ENCODE data around the gene NCKIPSD.

DNA sequence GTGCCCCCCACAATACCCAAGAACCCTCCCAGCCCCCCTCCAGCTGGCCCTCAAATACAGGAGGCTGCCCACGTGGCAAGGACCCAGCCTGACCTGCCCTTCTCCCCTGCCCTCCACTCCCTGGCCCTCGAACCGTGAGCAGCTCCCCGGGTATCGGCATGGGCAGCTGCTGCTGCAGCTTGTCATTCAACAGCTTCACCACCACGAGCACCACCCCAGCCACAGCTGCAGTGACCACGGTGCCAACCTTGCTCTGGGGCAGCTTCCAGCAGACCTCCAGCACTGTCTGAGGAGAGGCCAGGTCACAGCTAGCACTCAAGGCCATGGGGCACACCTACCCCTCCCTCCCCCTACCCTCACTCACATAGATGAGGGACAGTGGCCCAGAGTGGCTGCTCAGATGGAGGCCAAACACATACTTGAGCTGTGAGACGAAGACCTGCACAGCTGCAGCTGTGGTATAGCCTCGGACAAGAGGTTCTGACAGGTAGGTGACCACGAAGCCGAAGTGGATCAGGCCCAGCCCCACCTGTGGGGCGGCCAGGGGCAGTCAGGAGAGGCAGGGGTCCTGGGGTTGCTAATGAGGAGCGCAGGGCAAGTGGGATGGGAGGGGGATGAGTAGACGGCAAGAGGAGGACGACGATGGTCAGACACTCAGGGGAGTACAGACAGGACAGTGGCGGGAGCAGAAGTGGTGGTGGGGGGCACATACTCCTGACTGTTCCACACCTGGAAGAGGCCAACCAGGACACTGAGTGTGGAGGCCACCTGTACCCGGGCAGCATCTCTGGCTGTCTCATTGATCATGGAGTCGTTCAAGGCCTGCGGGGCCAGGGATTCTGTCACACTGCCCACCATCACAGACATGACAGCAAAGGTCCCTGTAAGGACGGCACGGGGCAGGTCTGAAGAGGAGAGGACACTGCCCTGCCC lies 53.9 kb downstream of the NCKIPSD start:
- TF ChIP-seq POLR2A (IDR thresholded peaks at IDR 0.05; ENCODE audit: low read depth, low read length) (no peak), EZH2 (IDR thresholded peaks at IDR 0.05; ENCODE audit: borderline replicate concordance, low read depth, low read length, severe bottlenecking) (no peak), FOS (IDR thresholded peaks at IDR 0.05; ENCODE audit: borderline replicate concordance, insufficient read depth, low read length) (no peak)
- TF ChIP-seq, protein P1, sequence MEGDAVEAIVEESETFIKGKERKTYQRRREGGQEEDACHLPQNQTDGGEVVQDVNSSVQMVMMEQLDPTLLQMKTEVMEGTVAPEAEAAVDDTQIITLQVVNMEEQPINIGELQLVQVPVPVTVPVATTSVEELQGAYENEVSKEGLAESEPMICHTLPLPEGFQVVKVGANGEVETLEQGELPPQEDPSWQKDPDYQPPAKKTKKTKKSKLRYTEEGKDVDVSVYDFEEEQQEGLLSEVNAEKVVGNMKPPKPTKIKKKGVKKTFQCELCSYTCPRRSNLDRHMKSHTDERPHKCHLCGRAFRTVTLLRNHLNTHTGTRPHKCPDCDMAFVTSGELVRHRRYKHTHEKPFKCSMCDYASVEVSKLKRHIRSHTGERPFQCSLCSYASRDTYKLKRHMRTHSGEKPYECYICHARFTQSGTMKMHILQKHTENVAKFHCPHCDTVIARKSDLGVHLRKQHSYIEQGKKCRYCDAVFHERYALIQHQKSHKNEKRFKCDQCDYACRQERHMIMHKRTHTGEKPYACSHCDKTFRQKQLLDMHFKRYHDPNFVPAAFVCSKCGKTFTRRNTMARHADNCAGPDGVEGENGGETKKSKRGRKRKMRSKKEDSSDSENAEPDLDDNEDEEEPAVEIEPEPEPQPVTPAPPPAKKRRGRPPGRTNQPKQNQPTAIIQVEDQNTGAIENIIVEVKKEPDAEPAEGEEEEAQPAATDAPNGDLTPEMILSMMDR (IDR thresholded peaks at IDR 0.05; ENCODE audit: extremely low read depth in 1 of 2, insufficient read depth in 1 of 2, low read depth in 1 of 2, low read length in 2 of 2), result no peak
- TF ChIP-seq, protein P2, sequence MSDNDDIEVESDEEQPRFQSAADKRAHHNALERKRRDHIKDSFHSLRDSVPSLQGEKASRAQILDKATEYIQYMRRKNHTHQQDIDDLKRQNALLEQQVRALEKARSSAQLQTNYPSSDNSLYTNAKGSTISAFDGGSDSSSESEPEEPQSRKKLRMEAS (IDR thresholded peaks at IDR 0.05; ENCODE audit: insufficient read depth, insufficient read length), result no peak

All from endothelial cell of umbilical vein (primary cell).